NCI-H2081 (cell line): ENCODE results near the gene GABRG3.

Experiments used
- DNase-seq, 2 experiments: peaks; one replicate each; lab custom pipeline; 2025; lab: John Stamatoyannopoulos, UW

GABRG3 gene

GRCh38 chr15:27064080-27064479 is 93.1 kb downstream of the GABRG3 start:
- no peak for DNase-seq

- DNase-seq = no peak
Observed at GRCh38 chr15:27065151-27065550, 94.2 kb downstream of the GABRG3 start.

- no peak for DNase-seq
Observed at GRCh38 chr15:27065785-27066184, 94.8 kb downstream of the GABRG3 start.

- DNase-seq = no peak
Observed at GRCh38 chr15:27066446-27066845, 95.5 kb downstream of the GABRG3 start.

- no peak for DNase-seq
Observed at GRCh38 chr15:27067175-27067574, 96.2 kb downstream of the GABRG3 start.

- DNase-seq = no peak
Observed at GRCh38 chr15:27070841-27071240, 99.9 kb downstream of the GABRG3 start.

GRCh38 chr15:27074179-27074578 is 103.2 kb downstream of the GABRG3 start:
- no peak for DNase-seq

- DNase-seq = no peak
Observed at GRCh38 chr15:27077790-27078189, 106.8 kb downstream of the GABRG3 start.

- DNase-seq = no peak
Observed at GRCh38 chr15:27081676-27082418, 110.9 kb downstream of the GABRG3 start.

- DNase-seq = no peak
Observed at GRCh38 chr15:27082526-27082925, 111.5 kb downstream of the GABRG3 start.

- DNase-seq = no peak
Observed at GRCh38 chr15:27084844-27085243, 113.9 kb downstream of the GABRG3 start.

- DNase-seq = no peak
Observed at GRCh38 chr15:27086149-27086548, 115.2 kb downstream of the GABRG3 start.

- DNase-seq = no peak
Observed at GRCh38 chr15:27086805-27087204, 115.8 kb downstream of the GABRG3 start.

- no peak for DNase-seq
Observed at GRCh38 chr15:27087651-27088583, 116.9 kb downstream of the GABRG3 start.

GRCh38 chr15:27088584-27089232 is 117.7 kb downstream of the GABRG3 start:
- no peak for DNase-seq

GRCh38 chr15:27089233-27089586 is 118.2 kb downstream of the GABRG3 start:
- DNase-seq = no peak

GRCh38 chr15:27089676-27090075 is 118.7 kb downstream of the GABRG3 start:
- no peak for DNase-seq

GRCh38 chr15:27091270-27091940 is 120.4 kb downstream of the GABRG3 start:
- DNase-seq = no peak

- no peak for DNase-seq
Observed at GRCh38 chr15:27092390-27092789, 121.4 kb downstream of the GABRG3 start.

GRCh38 chr15:27094235-27094634 is 123.3 kb downstream of the GABRG3 start:
- DNase-seq = no peak

GRCh38 chr15:27095886-27096624 is 125.1 kb downstream of the GABRG3 start:
- no peak for DNase-seq
